Pancreas (tissue), 10 donors: ENCODE measurements around the gene WFIKKN1. TPM values are rescaled to one million over a fixed set of nuclear protein-coding genes. Genes with fewer than 3 reads are reported as not detected.

ENCODE experiments used
- ATAC-seq, 4 donors: fragments of 200-7000 bp; cut with Tn5 transposase; one replicate each; pipeline versions ENCODE4 v1.8.0 to v1.9.1; 2020; ENCODE audit warnings: mild to moderate bottlenecking in 4 of 4, moderate library complexity in 4 of 4
- DNase-seq, 6 donors: peaks; one replicate each; pipeline ENCODE4 v3.0.0-alpha.2; 2020
- FAIRE-seq: peaks from 2 replicates; lab custom pipeline; 2012; peaks lifted over from hg19 to GRCh38; lab: Jason Lieb, UNC
- H3K27ac ChIP-seq, 4 donors: fragments of 200-600 bp; sonication (generic); 1 replicate in 3 of 4; 2 replicates in 1 of 4; pipeline versions ENCODE4 v1.5.0 to v1.8.0; 2020
- H3K27me3 ChIP-seq, 4 donors: fragments of 200-600 bp; one replicate each; pipeline ENCODE4 v1.8.0; 2021
- H3K36me3 ChIP-seq, 3 donors: fragments of 200-600 bp; sonication (generic) in 1 of 3; one replicate each; pipeline versions ENCODE4 v1.5.0 to v1.8.0; 2020 to 2021
- H3K4me1 ChIP-seq, 3 donors: fragments of 200-600 bp; one replicate each; pipeline ENCODE4 v1.8.0; 2021
- H3K4me3 ChIP-seq, 4 donors: fragments of 200-600 bp; sonication (generic) in 2 of 4; one replicate each; pipeline versions ENCODE4 v1.5.0 to v1.8.0; 2020 to 2021
- H3K9me3 ChIP-seq, 4 donors: fragments of 200-600 bp; one replicate each; pipeline ENCODE4 v1.8.0; 2021
- CTCF ChIP-seq, 4 donors: fragments of 200-600 bp; sonication (generic) in 3 of 4; IDR thresholded peaks; one replicate each; pipeline versions ENCODE4 v1.5.0 to v1.8.0; 2021; ENCODE audit warnings: antibody characterized with exemption in 4 of 4
- WGBS, 2 donors: extraction: QIAGEN DNeasy Blood & Tissue Kit; methylation state at CpG; one replicate each; pipeline ENCODE4 v1.1.7; 2013; 5-methylcytosine and 5-hydroxymethylcytosine counted together
- intact Hi-C, 3 donors: fragments of 100-400 bp; cut with DNase I; formaldehyde crosslinking; loops; one replicate each; pipeline versions ENCODE4 v1.11.1 to v1.14.2; 2022
- polyA plus RNA-seq, 2 donors: library from polyadenylated mRNA; stranded (reverse); fragments of 200-250 nt; gene quantifications; one replicate each; pipeline ENCODE4 v1.2.3, GENCODE V29; 2013
- total RNA-seq, 6 donors: library from RNA; stranded (reverse); fragmentation: NEBNext Ultra II Directional in 4 of 6; extraction: Animal tissue kit (Norgen Biotek cat#: 25700) in 4 of 6; gene quantifications; one replicate each; pipeline versions ENCODE4 v1.2.1 to v1.2.4, GENCODE V29; 2021 to 2023
- donor health status: healthy with polysubstance abuse.
- donor health status: DM: no; HTN: no; CAD: no; lungs with moderate emphysema.
- donor health status: DM: no; HTN: no; CAD: no.
- donor health status: control.
- donor health status: control.
- donor health status: Bipolar disorder and iron deficiency.
- donor health status: DM: yes; HTN: yes; CAD: no.
- donor health status: DM: no; HTN: no; CAD: no.
- donor health status: DM: no; HTN: no; CAD: no.
- donor health status: DM: yes; HTN: yes; CAD: no.

Gene WFIKKN1
- total and polyA plus RNA-seq, 8 donors, result 0.75 to 13.8 (median 1.7) TPM

- Histone ChIP-seq H3K9me3 (no peaks in the 10 kb centered on the region), H3K36me3 (no peaks in the 10 kb centered on the region), H3K4me3 (no peak overlapping the region), H3K27me3 (no peaks in the 10 kb centered on the region), H3K27ac (peak overlapping the region; percentile 55 to 72 (median 61)), H3K4me1 (peaks cover 5 to 7% (median 5%) of the 10 kb centered on the region in 3 donors)
- ATAC-seq (peak in 3 of 4 donors; percentile 0 to 1 (median 1)), DNase-seq (peak in 1 of 6 donors; percentile 86), FAIRE-seq (no peak)
- intact Hi-C loops, result loop anchor here in 1 of 3 donors (5.0 kb wide), 1 partner anchor 83 kb away; no protein-coding TSS in a partner anchor
- WGBS, 2 donors, result 58 to 66% methylated on average over 6 of the region's 6 CpGs
- no peak for TF ChIP-seq CTCF (IDR thresholded peaks at IDR 0.05)
These were observed 29.3 kb downstream of the WFIKKN1 start for GRCh38 chr16:660132-660458.

- DNase-seq, result peak in 5 of 6 donors; percentile 92 to 98 (median 95)
- Histone ChIP-seq H3K36me3 (no peaks in the 10 kb centered on the region), H3K27ac (peak overlapping the region; percentile 60 to 72 (median 63)), H3K27me3 (no peaks in the 10 kb centered on the region), H3K4me1 (peaks cover 5 to 7% (median 5%) of the 10 kb centered on the region in 3 donors), H3K4me3 (peak overlapping the region in 2 of 4 donors; percentile 9 to 19), H3K9me3 (no peaks in the 10 kb centered on the region)
- TF ChIP-seq CTCF (IDR thresholded peaks at IDR 0.05), result peak; percentile 35 to 64 (median 48)
- WGBS, 2 donors, result 8 to 14% methylated on average over 27 to 38 of the region's 43 CpGs
- intact Hi-C loops, result loop anchor here in 1 of 3 donors (5.0 kb wide), 1 partner anchor 83 kb away; no protein-coding TSS in a partner anchor
- no peak for FAIRE-seq
- ATAC-seq, result peak; percentile 82 to 90 (median 88)
These were observed 29.8 kb downstream of the WFIKKN1 start for GRCh38 chr16:660459-661183.

GRCh38 chr16:661184-661821 is 30.5 kb downstream of the WFIKKN1 start:
- FAIRE-seq, result no peak
- Histone ChIP-seq H3K27ac (peak overlapping the region; percentile 55 to 64 (median 62)), H3K36me3 (no peaks in the 10 kb centered on the region), H3K27me3 (no peaks in the 10 kb centered on the region), H3K4me1 (peaks cover 5 to 7% (median 5%) of the 10 kb centered on the region in 3 donors), H3K4me3 (peak overlapping the region in 1 of 4 donors; percentile 9), H3K9me3 (no peaks in the 10 kb centered on the region)
- intact Hi-C loops, result loop anchor here in 1 of 3 donors (5.0 kb wide), 1 partner anchor 84 kb away; no protein-coding TSS in a partner anchor
- WGBS, 2 donors, result 25 to 33% methylated on average over 34 to 35 of the region's 35 CpGs
- ATAC-seq, result peak; percentile 1 to 12 (median 8)
- TF ChIP-seq CTCF (IDR thresholded peaks at IDR 0.05), result no peak
- peak in 2 of 6 donors; percentile 71 to 87 for DNase-seq

- intact Hi-C loops, result loop anchor here in 1 of 3 donors (5.0 kb wide), 1 partner anchor 85 kb away; no protein-coding TSS in a partner anchor
- FAIRE-seq (no peak), DNase-seq (peak in 1 of 6 donors; percentile 82), ATAC-seq (no peak)
- no peak for TF ChIP-seq CTCF (IDR thresholded peaks at IDR 0.05)
- Histone ChIP-seq H3K9me3 (no peaks in the 10 kb centered on the region), H3K36me3 (no peaks in the 10 kb centered on the region), H3K4me3 (no peak overlapping the region), H3K4me1 (peaks cover 5 to 7% (median 5%) of the 10 kb centered on the region in 3 donors), H3K27me3 (no peaks in the 10 kb centered on the region), H3K27ac (no peak overlapping the region)
- 90 to 94% methylated on average over 19 of the region's 19 CpGs for WGBS, 2 donors
These were observed 31.3 kb downstream of the WFIKKN1 start for GRCh38 chr16:662095-662494.
